ELR (cell line): ENCODE results near the gene CCDC51.

Experiments used
- DNase-seq: peaks from one replicate; pipeline ENCODE4 v3.0.0-alpha.2; 2015; ENCODE audit warnings: low read depth

CCDC51 gene

GRCh38 chr3:48419149-48419548 is 20.8 kb downstream of the CCDC51 start:
- no peak for DNase-seq

- no peak for DNase-seq
These were observed 21.3 kb downstream of the CCDC51 start for GRCh38 chr3:48418651-48419050.

DNA sequence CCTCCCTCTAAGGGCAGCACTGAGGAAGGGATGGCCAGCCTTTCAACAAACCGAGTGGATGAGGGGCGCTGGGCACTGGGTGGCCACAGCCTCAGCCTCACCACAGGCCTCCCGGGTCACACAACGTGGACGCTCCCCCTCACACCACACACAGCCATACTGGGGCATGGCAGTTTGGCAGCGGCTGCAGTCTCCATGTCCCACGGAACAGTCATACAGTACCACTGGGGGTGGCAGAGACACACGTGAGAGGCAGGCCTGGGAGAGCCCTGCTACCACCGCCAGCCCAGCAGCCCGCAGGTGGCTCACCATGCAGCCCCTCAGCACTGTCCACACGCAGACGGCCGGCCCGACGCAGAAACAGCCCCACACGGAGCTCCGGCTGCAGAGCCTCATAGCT is 21.8 kb downstream of the CCDC51 start:
- DNase-seq = no peak

DNA sequence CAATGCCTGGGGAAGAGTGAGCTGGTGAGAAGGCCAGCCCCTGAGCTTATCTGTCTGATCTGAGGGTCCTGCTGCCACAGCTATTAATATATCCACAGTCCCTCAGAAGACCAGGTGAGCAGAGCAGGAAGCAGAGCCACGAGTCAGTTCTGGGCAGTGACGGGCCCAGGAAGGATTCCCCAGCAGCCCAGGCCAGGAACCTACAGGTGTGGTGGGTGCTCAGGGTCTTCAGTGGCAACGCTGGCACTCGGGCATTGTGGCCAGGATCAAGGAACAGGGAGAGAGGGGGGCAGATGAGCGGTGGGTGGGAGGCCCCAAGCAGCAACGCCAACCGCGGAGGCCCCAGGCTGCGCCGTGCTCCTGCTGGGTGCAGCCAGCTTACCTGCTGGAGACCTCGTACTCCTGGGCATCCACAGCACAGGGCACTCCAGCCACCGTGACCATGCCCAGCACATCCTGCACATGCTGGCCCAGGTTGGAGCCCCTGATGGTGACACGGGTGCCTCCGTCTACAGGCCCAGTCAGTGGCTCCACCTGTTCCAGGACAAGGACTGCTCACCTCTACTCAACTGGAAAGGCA is 22.3 kb downstream of the CCDC51 start:
- no peak for DNase-seq

- no peak for DNase-seq
These were observed 23.4 kb downstream of the CCDC51 start for GRCh38 chr3:48416546-48416945.

DNA sequence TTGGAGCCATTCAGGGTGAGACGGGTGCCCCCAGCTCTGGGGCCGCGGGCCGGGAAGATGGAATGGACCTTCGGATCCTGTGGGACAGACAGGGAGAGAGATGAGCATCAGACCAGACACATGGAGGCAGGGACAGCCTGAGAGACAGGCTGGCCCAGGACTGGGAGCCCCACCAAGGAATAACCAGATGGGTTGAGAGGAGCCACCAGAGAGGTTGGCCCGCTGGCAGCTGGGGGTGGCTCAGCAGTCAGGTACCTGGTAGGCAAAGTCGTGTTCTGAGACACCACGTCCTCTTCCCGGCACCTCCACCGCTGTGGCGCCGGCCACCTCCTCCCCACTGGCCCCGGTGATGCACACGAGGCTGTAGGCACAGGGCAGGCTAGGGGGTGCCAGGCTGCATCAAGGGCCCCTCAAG is 23.8 kb downstream of the CCDC51 start:
- DNase-seq = no peak

DNA sequence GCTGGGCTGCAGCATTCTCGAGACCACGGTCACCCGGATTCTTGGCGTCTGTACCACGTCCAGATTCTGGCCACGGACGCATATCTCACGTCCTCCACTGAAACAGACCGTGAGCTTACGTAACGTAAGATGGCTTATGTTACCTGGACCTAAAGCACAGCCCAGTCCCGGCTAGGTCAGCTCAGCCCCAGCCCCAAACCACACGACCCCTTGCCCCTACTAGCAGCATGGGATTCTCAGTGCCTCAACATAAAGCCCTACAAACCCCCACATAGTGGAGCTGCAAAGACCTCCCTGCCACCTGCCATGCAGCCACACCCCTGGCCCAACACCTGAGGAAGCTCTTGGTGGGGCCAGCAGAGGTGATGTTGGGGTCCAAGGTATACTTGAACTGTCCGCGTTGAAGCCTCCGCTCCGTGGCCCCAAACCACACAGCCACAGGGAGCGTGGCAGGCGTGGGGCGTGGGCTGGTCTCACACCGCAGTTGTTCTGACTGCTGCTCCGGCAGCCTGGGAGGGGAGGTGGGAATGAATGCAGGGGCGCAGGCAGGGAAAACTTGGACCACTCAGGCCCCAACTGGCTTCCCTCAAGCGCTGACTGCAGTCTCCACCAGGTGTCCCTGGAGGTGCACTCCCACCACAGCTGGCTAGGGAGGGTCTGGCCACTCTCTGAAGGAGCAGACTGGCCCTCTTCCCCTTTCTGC is 24.5 kb downstream of the CCDC51 start:
- DNase-seq = no peak

DNA sequence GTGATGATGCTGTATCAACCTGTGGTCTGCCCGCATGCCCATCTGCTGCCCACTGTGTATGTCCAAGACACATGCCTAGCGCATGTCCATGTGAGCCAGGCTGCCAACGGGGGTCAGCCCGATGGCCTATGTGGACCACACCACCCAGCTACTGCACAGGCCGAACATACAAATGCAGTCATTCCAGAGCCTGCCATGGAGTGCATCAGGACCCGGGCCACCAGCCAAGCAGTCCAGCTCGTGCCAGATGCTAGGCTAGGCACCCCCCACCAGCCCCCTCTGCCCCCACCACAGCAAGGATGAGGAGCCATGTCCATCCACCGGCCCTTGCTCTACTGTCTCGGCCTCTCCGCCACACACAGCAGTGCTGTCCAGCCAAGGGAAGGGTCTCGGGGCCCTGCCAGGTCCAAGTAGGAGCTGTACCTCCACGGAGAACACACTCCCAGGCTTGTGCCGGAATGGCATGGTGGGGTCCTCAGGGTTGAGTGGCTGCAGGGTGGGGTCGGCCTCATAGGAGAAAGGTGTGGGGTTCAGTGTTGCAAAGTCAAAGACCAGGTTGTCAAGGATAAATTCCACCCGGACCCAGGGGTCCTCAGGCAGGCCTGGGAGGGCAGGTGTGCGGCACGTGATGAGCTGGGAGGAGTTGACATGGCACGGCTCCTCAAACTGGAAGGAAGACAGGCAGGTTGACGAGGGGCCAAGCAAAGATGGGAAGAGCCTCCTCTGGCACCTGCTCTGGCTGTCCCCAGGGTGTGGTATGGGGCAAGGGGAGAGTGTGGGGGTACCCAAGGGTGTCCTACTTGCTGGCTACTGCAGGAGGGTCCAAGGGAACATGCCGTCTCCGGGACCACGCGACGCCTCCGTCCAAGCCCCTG is 25.3 kb downstream of the CCDC51 start:
- no peak for DNase-seq

- DNase-seq = no peak
These were observed 26.3 kb downstream of the CCDC51 start for GRCh38 chr3:48413611-48414010.

DNA sequence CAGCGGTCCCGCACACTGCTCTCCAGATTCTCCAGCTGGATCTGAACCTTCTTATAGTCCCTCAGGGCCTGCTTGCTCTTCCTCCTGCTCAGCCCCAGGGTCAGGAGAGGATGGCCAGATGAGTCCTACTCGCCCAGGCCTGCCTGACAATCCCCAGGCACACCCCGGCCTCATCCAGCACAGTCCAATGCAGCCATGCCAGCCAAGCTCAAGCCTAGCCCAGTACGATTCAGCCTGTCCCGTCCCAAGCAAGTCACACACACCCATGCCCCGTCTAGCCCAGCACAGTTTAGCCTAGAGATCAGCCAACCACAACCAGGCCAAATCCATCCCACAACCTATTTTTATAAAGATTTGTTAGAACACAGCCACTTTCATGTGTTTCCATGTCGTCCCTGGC is 26.8 kb downstream of the CCDC51 start:
- no peak for DNase-seq

DNA sequence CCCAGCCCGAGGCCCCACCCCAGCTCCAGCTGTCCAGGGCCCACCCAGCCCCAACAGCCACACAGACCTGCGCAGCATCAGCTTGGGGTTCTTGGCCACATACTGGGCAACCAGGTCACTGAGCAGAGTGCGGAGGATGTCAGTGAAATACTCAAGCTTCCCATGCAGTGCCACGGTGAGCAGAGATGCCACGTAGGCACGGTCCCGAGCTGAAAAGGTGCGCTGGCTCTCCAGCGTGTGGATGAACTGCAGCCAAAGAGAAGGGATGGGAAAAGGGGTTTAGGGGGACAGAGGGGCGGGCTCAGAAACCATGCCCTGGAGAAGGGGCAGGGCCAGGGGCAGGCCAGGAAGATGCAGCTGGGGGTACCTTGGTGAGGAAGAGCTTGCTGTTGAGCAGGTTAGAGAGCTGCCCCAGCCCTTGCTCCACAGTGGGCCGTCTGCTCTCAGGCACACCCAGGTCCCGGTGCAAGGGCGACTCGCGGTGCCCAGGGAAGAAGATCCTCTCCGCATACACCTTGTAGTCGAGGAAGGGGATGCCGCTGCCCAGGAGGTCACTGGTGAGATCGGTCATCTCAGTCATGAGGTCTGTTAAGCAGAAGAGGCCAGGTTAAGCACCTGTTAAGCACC is 27.4 kb downstream of the CCDC51 start:
- DNase-seq = no peak

- no peak for DNase-seq
These were observed 28.1 kb downstream of the CCDC51 start for GRCh38 chr3:48411606-48412374.

GRCh38 chr3:48411041-48411588 is 28.8 kb downstream of the CCDC51 start:
- no peak for DNase-seq

GRCh38 chr3:48410205-48411040 is 29.5 kb downstream of the CCDC51 start:
- DNase-seq = no peak

DNA sequence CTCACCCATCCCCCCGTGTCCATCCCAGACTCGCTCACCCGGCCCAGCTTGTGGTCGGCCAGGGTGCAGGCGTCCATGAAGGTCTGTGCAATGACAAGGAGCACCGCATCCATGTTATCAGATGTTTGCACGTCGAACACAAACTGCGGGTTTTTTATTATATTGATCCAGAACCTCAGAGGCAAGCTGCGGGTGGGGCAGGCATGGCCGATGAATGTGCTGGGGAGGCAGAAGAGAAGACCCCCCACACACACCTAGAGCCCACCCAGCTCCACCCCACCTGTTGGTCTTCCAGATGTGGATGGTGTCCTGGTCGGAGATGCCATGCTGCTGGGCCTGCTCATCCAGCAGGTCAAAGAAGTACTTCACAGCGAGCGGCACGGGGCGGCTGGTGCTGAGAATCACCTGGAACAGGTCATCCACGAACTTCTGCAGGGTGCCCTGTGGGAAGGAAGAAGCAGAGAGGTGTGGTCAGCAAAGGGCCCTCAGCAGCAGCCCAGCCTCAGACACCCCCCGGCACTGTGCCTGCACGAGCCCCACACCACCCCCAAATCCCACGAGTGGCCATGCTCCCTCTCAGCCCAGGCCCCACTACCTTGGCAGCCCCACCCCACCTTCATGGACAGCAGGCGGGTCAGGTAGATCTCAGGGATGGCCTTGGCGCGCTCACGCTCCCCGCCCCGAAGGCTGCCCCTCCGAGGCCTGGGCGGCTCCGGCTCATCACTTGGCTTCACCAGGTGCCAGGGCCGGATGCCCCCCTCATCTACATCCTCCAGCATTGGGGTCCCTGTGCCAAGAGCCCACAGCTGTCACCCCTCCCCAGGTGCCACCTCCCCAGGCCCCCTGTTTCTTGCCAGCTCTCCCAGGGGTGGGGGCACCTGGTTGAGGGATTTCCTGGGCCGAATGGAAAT is 30.4 kb downstream of the CCDC51 start:
- DNase-seq = no peak

DNA sequence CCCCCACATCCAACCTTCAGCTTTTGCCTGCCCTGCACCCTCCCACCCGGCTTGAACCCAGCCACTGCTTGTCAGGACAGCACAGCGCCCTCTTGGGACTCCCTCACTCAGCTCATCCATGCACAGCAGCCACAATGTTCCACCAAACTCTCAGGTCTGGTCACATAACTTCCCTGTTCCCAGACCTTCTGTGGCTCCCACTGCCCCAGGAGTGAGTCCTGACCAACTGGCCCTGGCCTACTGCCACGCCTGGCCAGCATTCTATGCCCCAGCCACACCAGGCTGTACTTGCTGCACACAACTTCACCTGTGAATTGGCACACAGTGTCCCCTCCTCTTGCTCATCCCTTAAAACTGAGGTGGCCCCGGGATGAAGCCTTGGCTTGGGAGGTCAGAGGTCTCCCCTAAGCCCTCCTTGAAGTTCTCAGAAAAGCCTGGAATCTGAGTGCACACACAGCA is 31.1 kb downstream of the CCDC51 start:
- DNase-seq = no peak

- DNase-seq = no peak
These were observed 32.3 kb downstream of the CCDC51 start for GRCh38 chr3:48407542-48408099.

GRCh38 chr3:48406443-48407431 is 33.2 kb downstream of the CCDC51 start:
- no peak for DNase-seq
